HepG2 (cell line): ENCODE measurements around the gene MCOLN1. TPM values are rescaled to one million over a fixed set of nuclear protein-coding genes. Genes with fewer than 3 reads are reported as not detected.

ENCODE experiments used
- ATAC-seq: fragments of 200-7000 bp; cut with Tn5 transposase; 3 replicates; pipeline ENCODE4 v1.9.1; 2020; ENCODE audit warnings: mild to moderate bottlenecking, moderate library complexity
- BruUV-seq: library from RNA; stranded (reverse); fragments of 400-500 nt; replicated peaks from 2 replicates; lab custom pipeline; 2021; lab: Mats Ljungman, UMichigan
- CTCF ChIA-PET: fragments of 300-600 bp; formaldehyde crosslinking; extraction: SDS; loops from one replicate; lab custom pipeline; 2021; ENCODE audit warnings: low total read pairs, inconsistent platforms, low intra/inter-chr PET ratio; lab: Yijun Ruan, JAX
- POLR2A ChIA-PET: fragments of 350-600 bp; sonication (Branson Sonifier 250); formaldehyde crosslinking; loops from one replicate; lab custom pipeline; 2020; ENCODE audit warnings: antibody characterized with exemption, inconsistent platforms; lab: Yijun Ruan, JAX
- DNase-seq: peaks from one replicate; pipeline ENCODE4 v3.0.0-alpha.2; 2015; ENCODE audit warnings: low spot score
- FAIRE-seq: peaks from 3 replicates; lab custom pipeline; 2011; peaks lifted over from hg19 to GRCh38; lab: Jason Lieb, UNC
- H2AFZ ChIP-seq: one replicate; pipeline ENCODE4 v1.6.1; 2011; ENCODE audit warnings: low read length, inconsistent platforms
- H3K27ac ChIP-seq: fragments of 300-600 bp; 3 replicates; pipeline ENCODE4 v1.8.0; 2011; ENCODE audit warnings: mixed run types, mild to moderate bottlenecking, mixed read lengths, low read length, inconsistent platforms; ENCODE audit not compliant: insufficient read depth; ENCODE audit errors: extremely low read length
- H3K27me3 ChIP-seq, 2 experiments: fragments of 200-600 bp in 1 of 2; 2 replicates in 1 of 2; 3 replicates in 1 of 2; pipeline versions ENCODE4 v1.6.0 to v1.8.0; 2011; ENCODE audit warnings: low read length in 2 of 2, mild to moderate bottlenecking in 2 of 2, moderate library complexity in 2 of 2, inconsistent platforms in 1 of 2; ENCODE audit not compliant: insufficient read depth in 2 of 2, control insufficient read depth in 1 of 2
- H3K36me3 ChIP-seq, 2 experiments: fragments of 200-600 bp in 1 of 2; replicated peaks in 1 of 2; 2 replicates in 1 of 2; 3 replicates in 1 of 2; pipeline versions ENCODE4 v1.5.1 to v1.8.0; 2011; ENCODE audit warnings: low read length in 2 of 2, inconsistent platforms in 1 of 2; ENCODE audit not compliant: insufficient read depth in 2 of 2, control insufficient read depth in 1 of 2
- H3K4me1 ChIP-seq: 2 replicates; pipeline ENCODE4 v1.5.1; 2012; ENCODE audit warnings: low read length, inconsistent platforms; ENCODE audit not compliant: insufficient read depth
- H3K4me2 ChIP-seq: 2 replicates; pipeline ENCODE4 v1.6.0; 2011; ENCODE audit warnings: low read depth, low read length, inconsistent platforms
- H3K4me3 ChIP-seq, 3 experiments: fragments of 200-600 bp in 1 of 3; sonication (generic), shearing (Covaris generic) in 1 of 3; replicated peaks in 1 of 3; 2 replicates each; pipeline ENCODE4 v1.5.1; 2011 to 2016; ENCODE audit warnings: low read length in 3 of 3, inconsistent platforms in 2 of 3, low read depth in 2 of 3, mild to moderate bottlenecking in 2 of 3, control low read depth in 1 of 3, mixed read lengths in 1 of 3; ENCODE audit not compliant: insufficient read depth in 1 of 3
- H3K79me2 ChIP-seq: one replicate; pipeline ENCODE4 v1.6.1; 2011; ENCODE audit warnings: low read length, inconsistent platforms; ENCODE audit not compliant: insufficient read depth
- H3K9ac ChIP-seq: 2 replicates; pipeline ENCODE4 v1.6.0; 2011; ENCODE audit warnings: mild to moderate bottlenecking, low read depth, low read length, inconsistent platforms; ENCODE audit not compliant: insufficient read depth
- H3K9me3 ChIP-seq: 2 replicates; pipeline ENCODE4 v1.5.1; 2012; ENCODE audit warnings: mild to moderate bottlenecking, low read length
- H4K20me1 ChIP-seq: 2 replicates; pipeline ENCODE4 v1.6.0; 2011; ENCODE audit warnings: inconsistent platforms, mild to moderate bottlenecking, low read length, moderate library complexity; ENCODE audit not compliant: insufficient read depth
- CREM ChIP-seq, 2 experiments: sonication (generic) in 1 of 2; formaldehyde crosslinking in 1 of 2; IDR thresholded peaks; 2 replicates each; pipeline versions ENCODE4 v1.4.0 to v1.6.1; 2016 to 2020; ENCODE audit warnings: antibody characterized with exemption in 1 of 2, mild to moderate bottlenecking in 1 of 2, missing genetic modification reagents in 1 of 2
- GABPA ChIP-seq, 2 experiments: IDR thresholded peaks; 2 replicates each; pipeline ENCODE4 v1.6.1; 2011 to 2016; ENCODE audit warnings: low read depth in 2 of 2, low read length in 1 of 2, missing biosample characterization in 1 of 2, missing genetic modification characterization in 1 of 2
- GABPB1 ChIP-seq: IDR thresholded peaks from 2 replicates; pipeline ENCODE4 v1.6.1; 2016; ENCODE audit warnings: mild to moderate bottlenecking, missing genetic modification reagents, moderate library complexity, missing compliant biosample characterization
- HOXA3 ChIP-seq: sonication (generic); formaldehyde crosslinking; IDR thresholded peaks from 2 replicates; pipeline ENCODE4 v1.5.0; 2020; ENCODE audit warnings: missing genetic modification reagents
- NCOA5 ChIP-seq: sonication (generic); formaldehyde crosslinking; IDR thresholded peaks from 2 replicates; pipeline ENCODE4 v1.4.0; 2020; ENCODE audit warnings: missing genetic modification reagents
- RFX5 ChIP-seq: IDR thresholded peaks from 2 replicates; pipeline ENCODE4 v1.6.1; 2011; ENCODE audit warnings: low read depth, low read length, improper control_type of control experiment
- SUZ12 ChIP-seq: fragments of 150-350 bp; IDR thresholded peaks from 2 replicates; pipeline ENCODE4 v1.6.1; 2014; ENCODE audit warnings: low read depth, low read length
- TBL1XR1 ChIP-seq: fragments of 150-350 bp; IDR thresholded peaks from 2 replicates; pipeline ENCODE4 v1.6.1; 2014; ENCODE audit warnings: borderline replicate concordance, low read length; ENCODE audit not compliant: partially characterized antibody
- THAP11 ChIP-seq: IDR thresholded peaks from 2 replicates; pipeline ENCODE4 v1.6.1; 2016; ENCODE audit warnings: missing biosample characterization, missing genetic modification reagents
- ZFY ChIP-seq: sonication (generic); formaldehyde crosslinking; IDR thresholded peaks from 2 replicates; pipeline ENCODE4 v1.4.0; 2020; ENCODE audit warnings: missing genetic modification reagents
- ZNF143 ChIP-seq: sonication (generic); formaldehyde crosslinking; IDR thresholded peaks from 2 replicates; pipeline ENCODE4 v1.4.0; 2020; ENCODE audit warnings: missing genetic modification reagents
- WGBS: methylation state at CpG from one replicate; pipeline ENCODE4 v1.1.6; 2017; ENCODE audit warnings: low lambda C conversion rate; 5-methylcytosine and 5-hydroxymethylcytosine counted together
- in situ Hi-C: cut with HindIII; loops from 2 replicates; pipeline ENCODE4 v1.10.0; 2017; ENCODE audit warnings: low pct_unique_long_range_greater_than_20kb; ENCODE audit not compliant: extremely low pct_ligation_motif_present
- intact Hi-C: fragments of 100-400 bp; cut with micrococcal nuclease; formaldehyde crosslinking; loops from one replicate; pipeline ENCODE4 v1.10.0; 2022; ENCODE audit not compliant: unreplicated experiment
- polyA plus RNA-seq, 8 experiments: library from polyadenylated mRNA; depleted of rRNA in 3 of 8; stranded (reverse) in 7 of 8; unstranded in 1 of 8; fragments of >200 nt; fragmentation: Illumina TruSeq in 4 of 8; extraction: Trizol in 4 of 8; gene quantifications; 2 replicates each; pipeline versions ENCODE4 v1.2.1 to v1.2.3, GENCODE V29; 2011 to 2016; ENCODE audit warnings: low read depth in 4 of 8, missing spikeins in 1 of 8, mixed read lengths in 1 of 8; ENCODE audit not compliant: insufficient read depth in 1 of 8
- total RNA-seq, 5 experiments: library from RNA; depleted of rRNA; stranded (reverse); fragments of >200 nt; fragmentation: Illumina TruSeq; extraction: Trizol; gene quantifications; 2 replicates each; pipeline ENCODE4 v1.2.3, GENCODE V29; 2016; ENCODE audit warnings: low read depth in 1 of 5
- TF ChIP-seq, protein P1 (sequence below): sonication (generic); formaldehyde crosslinking; IDR thresholded peaks from 2 replicates; pipeline ENCODE4 v1.4.0; 2020; ENCODE audit warnings: missing genetic modification reagents
- TF ChIP-seq, protein P2 (sequence below): sonication (generic); formaldehyde crosslinking; IDR thresholded peaks from 2 replicates; pipeline ENCODE4 v1.5.1; 2020; ENCODE audit warnings: missing genetic modification reagents, mild to moderate bottlenecking, borderline replicate concordance
- TF ChIP-seq, protein P3 (sequence below): sonication (generic); formaldehyde crosslinking; IDR thresholded peaks from 2 replicates; pipeline ENCODE4 v1.4.0; 2020; ENCODE audit warnings: missing genetic modification reagents
- TF ChIP-seq, protein P4 (sequence below): sonication (generic); formaldehyde crosslinking; IDR thresholded peaks from 2 replicates; pipeline ENCODE4 v1.5.0; 2020; ENCODE audit warnings: mild to moderate bottlenecking, missing genetic modification reagents, borderline replicate concordance

Gene MCOLN1
- total and polyA plus RNA-seq, 2 of the 13 experiments (the other 11 are each of a cell fraction or from before 2014, with no cell fraction given): 3.4 to 15.7 TPM

DNA sequence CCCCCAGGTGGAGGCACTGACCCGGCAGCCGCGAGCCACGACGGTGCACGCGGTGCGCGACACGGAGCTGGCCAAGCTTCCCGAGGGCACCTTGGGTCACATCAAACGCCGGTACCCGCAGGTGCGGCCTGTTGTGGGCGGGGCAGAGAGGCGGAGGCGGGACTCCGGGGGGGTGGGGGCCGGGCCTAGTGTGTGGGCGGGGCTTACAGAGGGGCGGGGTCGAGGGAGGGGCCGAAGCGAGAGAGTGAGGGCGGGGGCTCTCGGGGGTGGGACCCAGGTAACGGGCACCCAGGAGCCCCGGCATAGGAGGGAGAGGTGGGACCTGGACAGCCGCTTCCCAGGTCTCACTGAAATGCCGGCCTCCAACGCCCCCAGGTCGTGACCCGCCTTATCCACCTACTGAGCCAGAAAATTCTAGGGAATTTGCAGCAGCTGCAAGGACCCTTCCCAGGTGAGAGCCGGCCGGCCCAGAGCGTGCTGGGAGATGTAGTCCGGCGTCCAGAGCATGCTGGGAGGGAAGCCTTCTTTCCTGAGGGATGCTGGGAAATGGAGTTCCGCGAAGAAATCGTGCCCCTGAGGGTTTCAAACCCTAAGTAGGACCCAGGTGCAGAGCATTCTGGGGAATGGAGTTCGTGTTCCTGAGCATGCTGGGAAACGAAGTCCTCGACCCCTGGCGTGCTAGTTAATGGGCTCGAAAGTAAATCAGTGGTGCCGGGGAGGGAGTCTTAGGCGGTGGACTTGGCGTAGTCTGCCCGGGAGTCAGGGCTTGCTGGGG, 28.8 kb downstream of the MCOLN1 start:
- WGBS: 81% methylated on average over 38 of the region's 51 CpGs
- intact Hi-C loops: no loop called here
- Histone ChIP-seq H3K36me3 (no peaks in the 10 kb centered on the region; a peak in 2 of 5 replicates), H3K9me3 (no peaks in the 10 kb centered on the region), H3K4me1 (no peaks in the 10 kb centered on the region), H3K27me3 (no peaks in the 10 kb centered on the region), H3K4me2 (no peak overlapping the region), H4K20me1 (no peaks in the 10 kb centered on the region), H3K27ac (no peak overlapping the region), H3K79me2 (no peaks in the 10 kb centered on the region), H2AFZ (no peak overlapping the region), H3K4me3 (no peak overlapping the region), H3K9ac (no peak overlapping the region)
- POLR2A ChIA-PET: no interaction called here
- in situ Hi-C loops: no loop called here
- no peak for DNase-seq
- peak; percentile 47 for ATAC-seq
- FAIRE-seq: no peak
- CTCF ChIA-PET: no interaction called here
- BruUV-seq: no TSS peak
- TF ChIP-seq GABPA (IDR thresholded peaks at IDR 0.05; ENCODE audit: low read depth, low read length) (no peak), GABPA (CRISPR knock-in tag; IDR thresholded peaks at IDR 0.05; ENCODE audit: low read depth) (peak; percentile 43; the same call in 1 of the 2 replicates), THAP11 (peak; percentile 97), RFX5 (no peak), GABPB1 (CRISPR knock-in tag) (peak; percentile 47; the same call in 1 of the 2 replicates), TBL1XR1 (no peak), CREM (IDR thresholded peaks at IDR 0.05) (peak; percentile 91), CREM (CRISPR knock-in tag; IDR thresholded peaks at IDR 0.05) (no peak), SUZ12 (peak; percentile 44), HOXA3 (CRISPR knock-in tag) (peak; percentile 9; the same call in 1 of the 2 replicates), NCOA5 (CRISPR knock-in tag) (no peak), ZNF143 (CRISPR knock-in tag) (peak; percentile 93), ZFY (CRISPR knock-in tag) (0 out of 2 replicates have a peak, but pooled peaks have one; percentile 20)
- TF ChIP-seq, protein P1, sequence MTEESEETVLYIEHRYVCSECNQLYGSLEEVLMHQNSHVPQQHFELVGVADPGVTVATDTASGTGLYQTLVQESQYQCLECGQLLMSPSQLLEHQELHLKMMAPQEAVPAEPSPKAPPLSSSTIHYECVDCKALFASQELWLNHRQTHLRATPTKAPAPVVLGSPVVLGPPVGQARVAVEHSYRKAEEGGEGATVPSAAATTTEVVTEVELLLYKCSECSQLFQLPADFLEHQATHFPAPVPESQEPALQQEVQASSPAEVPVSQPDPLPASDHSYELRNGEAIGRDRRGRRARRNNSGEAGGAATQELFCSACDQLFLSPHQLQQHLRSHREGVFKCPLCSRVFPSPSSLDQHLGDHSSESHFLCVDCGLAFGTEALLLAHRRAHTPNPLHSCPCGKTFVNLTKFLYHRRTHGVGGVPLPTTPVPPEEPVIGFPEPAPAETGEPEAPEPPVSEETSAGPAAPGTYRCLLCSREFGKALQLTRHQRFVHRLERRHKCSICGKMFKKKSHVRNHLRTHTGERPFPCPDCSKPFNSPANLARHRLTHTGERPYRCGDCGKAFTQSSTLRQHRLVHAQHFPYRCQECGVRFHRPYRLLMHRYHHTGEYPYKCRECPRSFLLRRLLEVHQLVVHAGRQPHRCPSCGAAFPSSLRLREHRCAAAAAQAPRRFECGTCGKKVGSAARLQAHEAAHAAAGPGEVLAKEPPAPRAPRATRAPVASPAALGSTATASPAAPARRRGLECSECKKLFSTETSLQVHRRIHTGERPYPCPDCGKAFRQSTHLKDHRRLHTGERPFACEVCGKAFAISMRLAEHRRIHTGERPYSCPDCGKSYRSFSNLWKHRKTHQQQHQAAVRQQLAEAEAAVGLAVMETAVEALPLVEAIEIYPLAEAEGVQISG (CRISPR knock-in tag): peak; percentile 72
- TF ChIP-seq, protein P2, sequence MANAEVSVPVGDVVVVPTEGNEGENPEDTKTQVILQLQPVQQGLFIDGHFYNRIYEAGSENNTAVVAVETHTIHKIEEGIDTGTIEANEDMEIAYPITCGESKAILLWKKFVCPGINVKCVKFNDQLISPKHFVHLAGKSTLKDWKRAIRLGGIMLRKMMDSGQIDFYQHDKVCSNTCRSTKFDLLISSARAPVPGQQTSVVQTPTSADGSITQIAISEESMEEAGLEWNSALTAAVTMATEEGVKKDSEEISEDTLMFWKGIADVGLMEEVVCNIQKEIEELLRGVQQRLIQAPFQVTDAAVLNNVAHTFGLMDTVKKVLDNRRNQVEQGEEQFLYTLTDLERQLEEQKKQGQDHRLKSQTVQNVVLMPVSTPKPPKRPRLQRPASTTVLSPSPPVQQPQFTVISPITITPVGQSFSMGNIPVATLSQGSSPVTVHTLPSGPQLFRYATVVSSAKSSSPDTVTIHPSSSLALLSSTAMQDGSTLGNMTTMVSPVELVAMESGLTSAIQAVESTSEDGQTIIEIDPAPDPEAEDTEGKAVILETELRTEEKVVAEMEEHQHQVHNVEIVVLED (CRISPR knock-in tag): peak; percentile 30; the same call in 1 of the 2 replicates
- TF ChIP-seq, protein P3, sequence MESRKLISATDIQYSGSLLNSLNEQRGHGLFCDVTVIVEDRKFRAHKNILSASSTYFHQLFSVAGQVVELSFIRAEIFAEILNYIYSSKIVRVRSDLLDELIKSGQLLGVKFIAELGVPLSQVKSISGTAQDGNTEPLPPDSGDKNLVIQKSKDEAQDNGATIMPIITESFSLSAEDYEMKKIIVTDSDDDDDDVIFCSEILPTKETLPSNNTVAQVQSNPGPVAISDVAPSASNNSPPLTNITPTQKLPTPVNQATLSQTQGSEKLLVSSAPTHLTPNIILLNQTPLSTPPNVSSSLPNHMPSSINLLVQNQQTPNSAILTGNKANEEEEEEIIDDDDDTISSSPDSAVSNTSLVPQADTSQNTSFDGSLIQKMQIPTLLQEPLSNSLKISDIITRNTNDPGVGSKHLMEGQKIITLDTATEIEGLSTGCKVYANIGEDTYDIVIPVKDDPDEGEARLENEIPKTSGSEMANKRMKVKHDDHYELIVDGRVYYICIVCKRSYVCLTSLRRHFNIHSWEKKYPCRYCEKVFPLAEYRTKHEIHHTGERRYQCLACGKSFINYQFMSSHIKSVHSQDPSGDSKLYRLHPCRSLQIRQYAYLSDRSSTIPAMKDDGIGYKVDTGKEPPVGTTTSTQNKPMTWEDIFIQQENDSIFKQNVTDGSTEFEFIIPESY (CRISPR knock-in tag): 0 out of 2 replicates have a peak, but pooled peaks have one; percentile 14
- TF ChIP-seq, protein P4, sequence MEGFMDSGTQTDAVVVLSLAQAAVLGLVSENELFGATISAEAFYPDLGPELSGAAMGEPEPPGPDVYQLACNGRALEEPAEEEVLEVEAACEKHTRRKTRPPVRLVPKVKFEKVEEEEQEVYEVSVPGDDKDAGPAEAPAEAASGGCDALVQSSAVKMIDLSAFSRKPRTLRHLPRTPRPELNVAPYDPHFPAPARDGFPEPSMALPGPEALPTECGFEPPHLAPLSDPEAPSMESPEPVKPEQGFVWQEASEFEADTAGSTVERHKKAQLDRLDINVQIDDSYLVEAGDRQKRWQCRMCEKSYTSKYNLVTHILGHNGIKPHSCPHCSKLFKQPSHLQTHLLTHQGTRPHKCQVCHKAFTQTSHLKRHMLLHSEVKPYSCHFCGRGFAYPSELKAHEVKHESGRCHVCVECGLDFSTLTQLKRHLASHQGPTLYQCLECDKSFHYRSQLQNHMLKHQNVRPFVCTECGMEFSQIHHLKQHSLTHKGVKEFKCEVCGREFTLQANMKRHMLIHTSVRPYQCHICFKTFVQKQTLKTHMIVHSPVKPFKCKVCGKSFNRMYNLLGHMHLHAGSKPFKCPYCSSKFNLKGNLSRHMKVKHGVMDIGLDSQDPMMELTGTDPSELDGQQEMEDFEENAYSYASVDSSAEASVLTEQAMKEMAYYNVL (CRISPR knock-in tag): no peak
